HEK293 (cell line): Measurements from ENCODE around the gene GRIN2A.

ENCODE experiments used
- CTCF ChIA-PET: fragments of 350-600 bp; formaldehyde crosslinking; extraction: SDS; loops from one replicate; lab custom pipeline; 2021; ENCODE audit warnings: antibody characterized with exemption; lab: Yijun Ruan, JAX
- POLR2A ChIA-PET: fragments of 300-600 bp; formaldehyde crosslinking; extraction: SDS; loops from one replicate; lab custom pipeline; 2020; ENCODE audit warnings: antibody characterized with exemption, inconsistent platforms; lab: Yijun Ruan, JAX
- H3K27ac ChIP-seq: fragments of 200-500 bp; sonication (Bioruptor generic); 2 replicates; pipeline ENCODE4 v1.5.1; 2014; ENCODE audit warnings: low read depth, low read length, control low read depth, inconsistent platforms; ENCODE audit errors: extremely low read depth
- H3K36me3 ChIP-seq, 2 experiments: fragments of 200-500 bp in 1 of 2; sonication (Bioruptor generic) in 1 of 2; 1 replicate in 1 of 2; 2 replicates in 1 of 2; pipeline ENCODE4 v1.5.1; 2014 to 2017; ENCODE audit warnings: inconsistent platforms in 2 of 2, low read length in 2 of 2; ENCODE audit not compliant: control insufficient read depth in 2 of 2, insufficient read depth in 1 of 2
- H3K4me1 ChIP-seq: fragments of 200-500 bp; sonication (Bioruptor generic); 2 replicates; pipeline ENCODE4 v1.5.1; 2014; ENCODE audit warnings: mild to moderate bottlenecking, low read length, inconsistent platforms; ENCODE audit not compliant: control insufficient read depth, insufficient read depth
- H3K4me3 ChIP-seq: 2 replicates; pipeline ENCODE4 v1.5.1; 2011; ENCODE audit warnings: low read depth, mild to moderate bottlenecking, control low read depth, low read length, moderate library complexity
- H3K9me3 ChIP-seq: fragments of 200-500 bp; sonication (Bioruptor generic); 2 replicates; pipeline ENCODE4 v1.5.1; 2014; ENCODE audit warnings: low read depth, low read length, inconsistent platforms; ENCODE audit not compliant: control insufficient read depth, insufficient read depth
- BCL11B ChIP-seq: fragments of 450-650 bp; formaldehyde crosslinking; IDR thresholded peaks from 2 replicates; pipeline ENCODE4 v1.5.1; 2016; ENCODE audit warnings: low read depth, missing biosample characterization, missing genetic modification characterization
- HIC1 ChIP-seq: fragments of 450-650 bp; formaldehyde crosslinking; IDR thresholded peaks from 2 replicates; pipeline ENCODE4 v1.5.1; 2016; ENCODE audit warnings: missing biosample characterization, missing genetic modification characterization
- SCRT2 ChIP-seq: fragments of 450-650 bp; formaldehyde crosslinking; IDR thresholded peaks from 2 replicates; pipeline ENCODE4 v1.5.1; 2016; ENCODE audit warnings: missing biosample characterization, missing genetic modification characterization
- ZBTB17 ChIP-seq: fragments of 450-650 bp; formaldehyde crosslinking; IDR thresholded peaks from 2 replicates; pipeline ENCODE4 v1.5.1; 2016; ENCODE audit warnings: missing biosample characterization, missing genetic modification characterization
- ZBTB7A ChIP-seq: fragments of 450-650 bp; formaldehyde crosslinking; IDR thresholded peaks from 2 replicates; pipeline ENCODE4 v1.5.1; 2016; ENCODE audit warnings: low read depth, missing biosample characterization, missing genetic modification characterization
- ZNF157 ChIP-seq: fragments of 450-650 bp; formaldehyde crosslinking; IDR thresholded peaks from 2 replicates; pipeline ENCODE4 v1.5.1; 2016; ENCODE audit warnings: missing biosample characterization, missing genetic modification characterization
- ZNF175 ChIP-seq: fragments of 450-650 bp; formaldehyde crosslinking; IDR thresholded peaks from 2 replicates; pipeline ENCODE4 v1.5.1; 2016; ENCODE audit warnings: missing biosample characterization, missing genetic modification characterization
- ZNF266 ChIP-seq: fragments of 450-650 bp; formaldehyde crosslinking; IDR thresholded peaks from 2 replicates; pipeline ENCODE4 v1.5.1; 2016; ENCODE audit warnings: missing biosample characterization, missing genetic modification characterization, low read depth
- ZNF433 ChIP-seq: fragments of 450-650 bp; formaldehyde crosslinking; IDR thresholded peaks from 2 replicates; pipeline ENCODE4 v1.5.1; 2016; ENCODE audit warnings: missing biosample characterization, missing genetic modification characterization, low read depth
- ZNF777 ChIP-seq: fragments of 450-650 bp; formaldehyde crosslinking; IDR thresholded peaks from 2 replicates; pipeline ENCODE4 v1.5.1; 2017; ENCODE audit warnings: missing biosample characterization, missing genetic modification characterization, borderline replicate concordance
- TF ChIP-seq, protein P1 (sequence below): fragments of 450-650 bp; formaldehyde crosslinking; IDR thresholded peaks from 2 replicates; pipeline ENCODE4 v1.5.1; 2016; ENCODE audit warnings: missing biosample characterization, missing genetic modification characterization
- TF ChIP-seq, protein P2 (sequence below): fragments of 450-650 bp; formaldehyde crosslinking; IDR thresholded peaks from 2 replicates; pipeline ENCODE4 v1.5.1; 2016; ENCODE audit warnings: missing biosample characterization, missing genetic modification characterization

Gene GRIN2A

DNA sequence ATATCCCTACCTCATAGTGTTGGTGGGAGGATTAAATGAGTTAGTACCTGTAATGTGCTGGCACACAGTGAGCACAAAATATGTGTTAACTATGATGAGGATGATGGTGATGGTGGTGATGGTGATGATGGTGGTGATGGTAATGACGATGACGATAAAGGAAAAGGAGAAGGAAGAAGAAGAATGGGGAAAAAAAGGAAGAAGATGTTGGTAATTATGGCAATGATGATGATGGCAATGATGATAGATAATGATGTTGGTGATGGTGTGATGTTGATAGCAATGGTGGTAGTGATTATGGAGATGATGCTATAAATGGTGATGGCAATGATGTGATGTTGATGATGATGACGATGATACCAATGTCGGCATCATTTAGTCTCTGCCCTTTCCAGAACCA is 270.2 kb downstream of the GRIN2A start (continued):
- TF ChIP-seq, protein P1, sequence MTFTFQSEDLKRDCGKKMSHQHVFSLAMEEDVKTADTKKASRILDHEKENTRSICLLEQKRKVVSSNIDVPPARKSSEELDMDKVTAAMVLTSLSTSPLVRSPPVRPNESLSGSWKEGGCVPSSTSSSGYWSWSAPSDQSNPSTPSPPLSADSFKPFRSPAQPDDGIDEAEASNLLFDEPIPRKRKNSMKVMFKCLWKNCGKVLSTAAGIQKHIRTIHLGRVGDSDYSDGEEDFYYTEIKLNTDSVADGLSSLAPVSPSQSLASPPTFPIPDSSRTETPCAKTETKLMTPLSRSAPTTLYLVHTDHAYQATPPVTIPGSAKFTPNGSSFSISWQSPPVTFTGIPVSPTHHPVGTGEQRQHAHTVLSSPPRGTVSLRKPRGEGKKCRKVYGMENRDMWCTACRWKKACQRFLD (tag by site-specific recombination), result no peak

DNA sequence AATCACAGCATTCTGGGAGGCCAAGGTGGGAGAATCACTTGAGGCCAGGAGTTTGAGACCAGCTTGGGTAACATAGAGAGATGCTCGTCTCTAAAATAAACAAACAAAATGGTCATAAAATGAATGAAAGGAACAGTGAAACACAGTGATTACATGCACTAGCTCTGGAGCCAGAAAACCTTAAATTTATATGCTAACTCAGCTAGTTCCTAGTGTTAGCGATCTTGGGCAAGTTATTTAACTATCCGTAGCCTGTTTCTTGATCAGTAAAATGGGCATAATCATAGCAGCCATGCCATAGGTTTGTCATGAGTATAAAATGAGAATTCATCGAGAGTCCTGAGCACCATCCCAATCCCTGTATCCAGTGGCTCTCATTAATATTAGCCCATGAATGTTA is 271.0 kb downstream of the GRIN2A start:
- no peaks in the 10 kb centered on the region for H3K36me3 ChIP-seq
- no peak overlapping the region for H3K4me3 ChIP-seq
- no peak overlapping the region for H3K27ac ChIP-seq
- ChIA-PET CTCF (interaction anchor here (0.6 kb wide), 1 partner anchor 34 kb away, joined by 3 read pairs; no protein-coding TSS in a partner anchor), POLR2A (no interaction called here)
- H3K9me3 ChIP-seq, result no peaks in the 10 kb centered on the region
- no peaks in the 10 kb centered on the region for H3K4me1 ChIP-seq
- TF ChIP-seq HIC1 (no peak), ZNF266 (tag by site-specific recombination) (no peak), ZNF433 (tag by site-specific recombination) (no peak), BCL11B (no peak), ZNF157 (no peak), ZNF777 (no peak)
- TF ChIP-seq, protein P2, sequence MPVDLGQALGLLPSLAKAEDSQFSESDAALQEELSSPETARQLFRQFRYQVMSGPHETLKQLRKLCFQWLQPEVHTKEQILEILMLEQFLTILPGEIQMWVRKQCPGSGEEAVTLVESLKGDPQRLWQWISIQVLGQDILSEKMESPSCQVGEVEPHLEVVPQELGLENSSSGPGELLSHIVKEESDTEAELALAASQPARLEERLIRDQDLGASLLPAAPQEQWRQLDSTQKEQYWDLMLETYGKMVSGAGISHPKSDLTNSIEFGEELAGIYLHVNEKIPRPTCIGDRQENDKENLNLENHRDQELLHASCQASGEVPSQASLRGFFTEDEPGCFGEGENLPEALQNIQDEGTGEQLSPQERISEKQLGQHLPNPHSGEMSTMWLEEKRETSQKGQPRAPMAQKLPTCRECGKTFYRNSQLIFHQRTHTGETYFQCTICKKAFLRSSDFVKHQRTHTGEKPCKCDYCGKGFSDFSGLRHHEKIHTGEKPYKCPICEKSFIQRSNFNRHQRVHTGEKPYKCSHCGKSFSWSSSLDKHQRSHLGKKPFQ (tag by site-specific recombination), result no peak

- TF ChIP-seq ZBTB17 (no peak), SCRT2 (tag by site-specific recombination) (0 out of 2 replicates have a peak, but pooled peaks have one; percentile 13)
- no peaks in the 10 kb centered on the region for H3K4me1 ChIP-seq
- H3K4me3 ChIP-seq, result no peak overlapping the region
- POLR2A ChIA-PET, result no interaction called here
- no peaks in the 10 kb centered on the region for H3K9me3 ChIP-seq
- CTCF ChIA-PET, result interaction anchor here (0.6 kb wide), 1 partner anchor 1445 kb away, joined by 3 read pairs; no protein-coding TSS in a partner anchor
- no peaks in the 10 kb centered on the region for H3K36me3 ChIP-seq
- H3K27ac ChIP-seq, result no peak overlapping the region
Measured at GRCh38 chr16:9909072-9909825, 273.0 kb downstream of the GRIN2A start.

GRCh38 chr16:9908613-9909012 is 273.6 kb downstream of the GRIN2A start:
- Histone ChIP-seq H3K4me1 (no peaks in the 10 kb centered on the region), H3K9me3 (no peaks in the 10 kb centered on the region), H3K27ac (no peak overlapping the region), H3K4me3 (no peak overlapping the region), H3K36me3 (no peaks in the 10 kb centered on the region)
- no peak for TF ChIP-seq ZBTB7A (tag by site-specific recombination)
- no peak for TF ChIP-seq ZNF175 (tag by site-specific recombination)
- POLR2A ChIA-PET, result no interaction called here
- CTCF ChIA-PET, result no interaction called here
